Spleen (tissue), 7 donors: Measurements from ENCODE around the gene TNNT1.

Experiments
- CTCF ChIP-seq, 11 experiments: fragments of 200-600 bp in 7 of 11; fragments of 450-650 bp in 4 of 11; sonication (generic) in 4 of 11; IDR thresholded peaks in 8 of 11; conservative IDR thresholded peaks in 3 of 11; 1 replicate in 7 of 11; 2 replicates in 4 of 11; pipeline versions ENCODE4 v1.4.0 to v1.8.0; 2016 to 2021; ENCODE audit warnings: antibody characterized with exemption in 11 of 11, inconsistent platforms in 4 of 11, mild to moderate bottlenecking in 1 of 11
- POLR2A ChIP-seq, 3 donors: fragments of 450-650 bp; IDR thresholded peaks; one replicate each; pipeline ENCODE4 v1.5.1; 2017; ENCODE audit warnings: antibody characterized with exemption in 3 of 3, mild to moderate bottlenecking in 1 of 3
- donor health status: DM: no; HTN: no; CAD: no; lungs with moderate emphysema.
- donor health status: DM: no; HTN: no; CAD: no.
- donor health status: DM: no; HTN: no; CAD: no.

GRCh38 chr19:55113570-55114039, 35.4 kb downstream of the TNNT1 start:
- TF ChIP-seq POLR2A (IDR thresholded peaks at IDR 0.05): no peak
- no peak for TF ChIP-seq CTCF (IDR thresholded peaks at IDR 0.05 in 8 of 11, conservative IDR thresholded peaks at IDR 0.05 in 3 of 11)
